Small intestine (tissue), 7 donors: Measurements from ENCODE around the gene BEND6. TPM values are rescaled to one million over a fixed set of nuclear protein-coding genes. Genes with fewer than 3 reads are reported as not detected.

Experiments used
- DNase-seq, 2 donors: peaks; one replicate each; pipeline versions ENCODE4 v3.0.0 to v3.0.0-alpha.2; 2013
- FAIRE-seq: peaks from 2 replicates; lab custom pipeline; 2012; peaks lifted over from hg19 to GRCh38; lab: Jason Lieb, UNC
- H3K27ac ChIP-seq, 3 donors: one replicate each; pipeline ENCODE4 v1.5.1; 2013; ENCODE audit warnings: low read length in 2 of 3, mild to moderate bottlenecking in 2 of 3, control low read depth in 1 of 3, inconsistent platforms in 1 of 3, low read depth in 1 of 3, moderate library complexity in 1 of 3
- H3K27me3 ChIP-seq, 3 donors: one replicate each; pipeline ENCODE4 v1.6.1; 2013; ENCODE audit warnings: low read length in 3 of 3, inconsistent platforms in 1 of 3; ENCODE audit not compliant: control insufficient read depth in 3 of 3, insufficient read depth in 3 of 3
- H3K36me3 ChIP-seq, 3 donors: one replicate each; pipeline ENCODE4 v1.6.1; 2013; ENCODE audit warnings: low read length in 3 of 3, inconsistent platforms in 1 of 3, low read depth in 1 of 3, mild to moderate bottlenecking in 1 of 3, moderate library complexity in 1 of 3; ENCODE audit not compliant: control insufficient read depth in 3 of 3, insufficient read depth in 2 of 3
- H3K4me1 ChIP-seq, 3 donors: one replicate each; pipeline ENCODE4 v1.6.1; 2013; ENCODE audit warnings: low read length in 2 of 3, inconsistent platforms in 1 of 3, low read depth in 1 of 3, mild to moderate bottlenecking in 1 of 3, moderate library complexity in 1 of 3; ENCODE audit not compliant: control insufficient read depth in 3 of 3, insufficient read depth in 2 of 3
- H3K4me3 ChIP-seq, 3 donors: one replicate each; pipeline ENCODE4 v1.5.1; 2013; ENCODE audit warnings: low read length in 3 of 3, control low read depth in 1 of 3, inconsistent platforms in 1 of 3, low read depth in 1 of 3, mild to moderate bottlenecking in 1 of 3, moderate library complexity in 1 of 3
- H3K9me3 ChIP-seq, 2 donors: one replicate each; pipeline ENCODE4 v1.6.1; 2013; ENCODE audit warnings: low read depth in 1 of 2, low read length in 1 of 2; ENCODE audit not compliant: control insufficient read depth in 2 of 2, insufficient read depth in 1 of 2
- WGBS, 3 donors: extraction: QIAGEN DNeasy Blood & Tissue Kit; methylation state at CpG; one replicate each; pipeline ENCODE4 v1.1.7; 2013; 5-methylcytosine and 5-hydroxymethylcytosine counted together
- polyA plus RNA-seq, 4 donors: library from polyadenylated mRNA; stranded (reverse) in 3 of 4; unstranded in 1 of 4; fragments of 200-250 nt in 3 of 4; fragments of 120-200 nt in 1 of 4; gene quantifications; one replicate each; pipeline versions ENCODE4 v1.2.1 to v1.2.3, GENCODE V29; 2013
- donor health status: healthy with polysubstance abuse.
- donor health status: control.
- donor health status: control.
- donor health status: Bipolar disorder and iron deficiency.
- donor health status: healthy.

The BEND6 gene
- polyA plus RNA-seq, 4 donors, result 0.34 to 0.54 (median 0.35) TPM; not detected in 1

GRCh38 chr6:56978530-56978929 is 23.6 kb downstream of the BEND6 start:
- no peak for FAIRE-seq
- WGBS, 3 donors, result 83 to 92% (median 90%) methylated on average over 1 of the region's 1 CpG
- peaks cover 0 to 15% of the 10 kb centered on the region in 2 donors for H3K9me3 ChIP-seq
- no peak overlapping the region for H3K4me3 ChIP-seq
- no peak for DNase-seq
- H3K27me3 ChIP-seq, result no peaks in the 10 kb centered on the region
- H3K4me1 ChIP-seq, result no peaks in the 10 kb centered on the region
- no peak overlapping the region for H3K27ac ChIP-seq
- H3K36me3 ChIP-seq, result no peaks in the 10 kb centered on the region

GRCh38 chr6:56984361-56984760 is 29.5 kb downstream of the BEND6 start:
- Histone ChIP-seq H3K27me3 (no peaks in the 10 kb centered on the region), H3K9me3 (no peaks in the 10 kb centered on the region), H3K36me3 (no peaks in the 10 kb centered on the region), H3K27ac (no peak overlapping the region), H3K4me3 (no peak overlapping the region), H3K4me1 (no peaks in the 10 kb centered on the region)
- DNase-seq (no peak), FAIRE-seq (no peak)
- WGBS, 3 donors, result 67 to 76% (median 72%) methylated on average over 5 of the region's 5 CpGs

GRCh38 chr6:56984884-56985283 is 30.0 kb downstream of the BEND6 start:
- 94 to 95% (median 95%) methylated on average over 2 of the region's 2 CpGs for WGBS, 3 donors
- FAIRE-seq (no peak), DNase-seq (no peak)
- no peaks in the 10 kb centered on the region for H3K36me3 ChIP-seq
- no peaks in the 10 kb centered on the region for H3K9me3 ChIP-seq
- H3K4me1 ChIP-seq, result no peaks in the 10 kb centered on the region
- H3K4me3 ChIP-seq, result no peak overlapping the region
- no peak overlapping the region for H3K27ac ChIP-seq
- H3K27me3 ChIP-seq, result no peaks in the 10 kb centered on the region

GRCh38 chr6:56986611-56987010 is 31.7 kb downstream of the BEND6 start:
- Histone ChIP-seq H3K4me3 (no peak overlapping the region), H3K27ac (no peak overlapping the region), H3K27me3 (no peaks in the 10 kb centered on the region), H3K9me3 (no peaks in the 10 kb centered on the region), H3K36me3 (no peaks in the 10 kb centered on the region), H3K4me1 (no peaks in the 10 kb centered on the region)
- 67 to 86% (median 78%) methylated on average over 1 of the region's 1 CpG for WGBS, 3 donors
- DNase-seq, result no peak
- no peak for FAIRE-seq

GRCh38 chr6:56988145-56988544 is 33.2 kb downstream of the BEND6 start:
- no peaks in the 10 kb centered on the region for H3K9me3 ChIP-seq
- H3K27ac ChIP-seq, result no peak overlapping the region
- FAIRE-seq (no peak), DNase-seq (no peak)
- H3K4me3 ChIP-seq, result no peak overlapping the region
- H3K27me3 ChIP-seq, result no peaks in the 10 kb centered on the region
- WGBS, 3 donors, result 82 to 85% (median 84%) methylated on average over 10 of the region's 10 CpGs
- no peaks in the 10 kb centered on the region for H3K4me1 ChIP-seq
- H3K36me3 ChIP-seq, result no peaks in the 10 kb centered on the region

GRCh38 chr6:56992036-56992435 is 37.1 kb downstream of the BEND6 start:
- Histone ChIP-seq H3K36me3 (no peaks in the 10 kb centered on the region), H3K27me3 (no peaks in the 10 kb centered on the region), H3K9me3 (no peaks in the 10 kb centered on the region), H3K4me3 (no peak overlapping the region), H3K27ac (no peak overlapping the region), H3K4me1 (no peaks in the 10 kb centered on the region)
- FAIRE-seq (no peak), DNase-seq (no peak)
- 60 to 74% (median 72%) methylated on average over 2 of the region's 2 CpGs for WGBS, 3 donors

- H3K4me3 ChIP-seq, result no peak overlapping the region
- no peaks in the 10 kb centered on the region for H3K4me1 ChIP-seq
- H3K27me3 ChIP-seq, result no peaks in the 10 kb centered on the region
- 30 to 60% (median 36%) methylated on average over 1 of the region's 1 CpG for WGBS, 3 donors
- FAIRE-seq, result no peak
- H3K9me3 ChIP-seq, result no peaks in the 10 kb centered on the region
- no peaks in the 10 kb centered on the region for H3K36me3 ChIP-seq
- H3K27ac ChIP-seq, result no peak overlapping the region
- no peak for DNase-seq
Measured at GRCh38 chr6:56992703-56993102, 37.8 kb downstream of the BEND6 start.

- DNase-seq, result peak in 1 of 2 donors; percentile 2
- FAIRE-seq, result no peak
- no peak overlapping the region for H3K27ac ChIP-seq
- WGBS, 3 donors, result 77 to 83% (median 82%) methylated on average over 3 of the region's 3 CpGs
- H3K9me3 ChIP-seq, result peaks cover 0 to 11% of the 10 kb centered on the region in 2 donors
- no peaks in the 10 kb centered on the region for H3K27me3 ChIP-seq
- no peak overlapping the region for H3K4me3 ChIP-seq
- no peaks in the 10 kb centered on the region for H3K4me1 ChIP-seq
- H3K36me3 ChIP-seq, result no peaks in the 10 kb centered on the region
Measured at GRCh38 chr6:56995347-56995902, 40.5 kb downstream of the BEND6 start.

- H3K4me1 ChIP-seq, result no peaks in the 10 kb centered on the region
- no peak overlapping the region for H3K4me3 ChIP-seq
- peaks cover 0 to 11% of the 10 kb centered on the region in 2 donors for H3K9me3 ChIP-seq
- no peak overlapping the region for H3K27ac ChIP-seq
- DNase-seq (no peak), FAIRE-seq (no peak)
- no peaks in the 10 kb centered on the region for H3K27me3 ChIP-seq
- WGBS, 3 donors, result 42 to 79% (median 77%) methylated on average over 1 of the region's 1 CpG
- no peaks in the 10 kb centered on the region for H3K36me3 ChIP-seq
Measured at GRCh38 chr6:56996401-56996800, 41.5 kb downstream of the BEND6 start.
